Right lobe of liver (tissue), 6 donors: ENCODE data around the gene PLAC1. TPM values are rescaled to one million over a fixed set of nuclear protein-coding genes. Genes with fewer than 3 reads are reported as not detected.

ENCODE experiments used
- ATAC-seq, 4 donors: fragments of 200-7000 bp; cut with Tn5 transposase; one replicate each; pipeline ENCODE4 v1.9.1; 2020; ENCODE audit warnings: mild to moderate bottlenecking in 4 of 4, moderate library complexity in 4 of 4
- DNase-seq, 3 donors: peaks; one replicate each; pipeline ENCODE4 v3.0.0-alpha.2; 2020
- H3K27ac ChIP-seq, 3 donors: fragments of 200-600 bp; one replicate each; pipeline ENCODE4 v1.8.0; 2022
- H3K27me3 ChIP-seq, 2 donors: fragments of 200-600 bp; one replicate each; pipeline ENCODE4 v1.8.0; 2022
- H3K36me3 ChIP-seq, 4 donors: fragments of 200-600 bp; sonication (generic) in 1 of 4; one replicate each; pipeline versions ENCODE4 v1.5.1 to v1.8.0; 2017 to 2022; ENCODE audit warnings: control low read depth in 1 of 4
- H3K4me1 ChIP-seq, 4 donors: fragments of 200-600 bp; sonication (generic) in 1 of 4; one replicate each; pipeline versions ENCODE4 v1.5.1 to v1.8.0; 2017 to 2022; ENCODE audit warnings: control low read depth in 1 of 4
- H3K4me3 ChIP-seq, 3 donors: fragments of 200-600 bp; one replicate each; pipeline ENCODE4 v1.8.0; 2022
- H3K9me3 ChIP-seq, 4 donors: fragments of 200-600 bp; sonication (generic) in 1 of 4; one replicate each; pipeline versions ENCODE4 v1.5.1 to v1.8.0; 2017 to 2022; ENCODE audit warnings: control low read depth in 1 of 4
- CTCF ChIP-seq, 4 donors: fragments of 200-600 bp in 3 of 4; fragments of 450-650 bp in 1 of 4; IDR thresholded peaks; one replicate each; pipeline versions ENCODE4 v1.5.1 to v1.8.0; 2016 to 2022; ENCODE audit warnings: antibody characterized with exemption in 4 of 4, mild to moderate bottlenecking in 2 of 4
- POLR2A ChIP-seq: fragments of 450-650 bp; IDR thresholded peaks from one replicate; pipeline ENCODE4 v1.6.1; 2017; ENCODE audit warnings: antibody characterized with exemption, mild to moderate bottlenecking
- WGBS: methylation state at CpG from one replicate; pipeline ENCODE4 v1.1.6; 2018; ENCODE audit warnings: low coverage, low lambda C conversion rate; ENCODE audit not compliant: insufficient coverage; ENCODE audit errors: missing lambda C conversion rate; 5-methylcytosine and 5-hydroxymethylcytosine counted together
- intact Hi-C, 2 donors: fragments of 100-400 bp; cut with DNase I; formaldehyde crosslinking; loops; one replicate each; pipeline versions ENCODE4 v1.11.2 to v1.14.1; 2022
- total RNA-seq, 6 experiments: library from RNA; depleted of rRNA in 2 of 6; stranded (reverse); fragments of >200 nt in 2 of 6; fragmentation: NEBNext Ultra II Directional in 3 of 6; extraction: Animal tissue kit (Norgen Biotek cat#: 25700) in 3 of 6; gene quantifications; one replicate each; pipeline versions ENCODE4 v1.1.0 to v1.2.4, GENCODE V29; 2016 to 2023
- donor health status: DM: no; HTN: yes; CAD: no.
- donor health status: DM: no; HTN: no; CAD: no.
- donor health status: DM: no; HTN: no; CAD: no.
- donor health status: DM: no; HTN: yes; CAD: no.
- donor health status: DM: no; HTN: yes; CAD: no.

Gene PLAC1
- total RNA-seq, 6 experiments from 2014 or later, result not detected

GRCh38 chrX:134625315-134625718, 33.0 kb downstream of the PLAC1 start:
- Histone ChIP-seq H3K9me3 (no peaks in the 10 kb centered on the region), H3K27ac (no peak overlapping the region), H3K4me3 (no peak overlapping the region), H3K27me3 (no peaks in the 10 kb centered on the region), H3K36me3 (no peaks in the 10 kb centered on the region), H3K4me1 (no peaks in the 10 kb centered on the region)
- intact Hi-C loops, result no loop called here
- ATAC-seq (no peak), DNase-seq (no peak)
- WGBS, result 56% methylated on average over 1 of the region's 3 CpGs
- TF ChIP-seq CTCF (IDR thresholded peaks at IDR 0.05), result no peak
- TF ChIP-seq POLR2A, result no peak

DNA sequence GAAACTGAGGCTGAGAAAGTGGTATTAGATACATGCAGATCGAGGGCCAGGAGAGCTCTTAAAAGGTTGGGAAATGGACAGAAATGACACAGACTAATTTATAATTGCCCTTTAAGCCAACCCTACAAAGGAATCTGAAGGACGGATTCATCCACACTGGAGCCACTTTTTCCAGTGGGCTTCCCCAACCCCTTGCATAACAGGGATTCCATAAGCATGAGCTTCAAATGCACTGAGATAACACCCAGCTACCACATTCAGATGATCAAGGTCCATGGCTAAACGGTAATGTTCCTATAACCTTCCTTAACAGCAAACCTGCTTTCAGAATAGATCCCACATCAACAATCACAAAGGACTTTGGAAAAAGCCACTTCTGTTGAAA, 34.2 kb downstream of the PLAC1 start:
- H3K9me3 ChIP-seq, result no peaks in the 10 kb centered on the region
- WGBS, result 22% methylated on average over 3 of the region's 3 CpGs
- no peaks in the 10 kb centered on the region for H3K36me3 ChIP-seq
- ATAC-seq (no peak), DNase-seq (no peak)
- no peaks in the 10 kb centered on the region for H3K27me3 ChIP-seq
- no peak overlapping the region for H3K4me3 ChIP-seq
- H3K27ac ChIP-seq, result no peak overlapping the region
- no peaks in the 10 kb centered on the region for H3K4me1 ChIP-seq
- TF ChIP-seq POLR2A (no peak), CTCF (IDR thresholded peaks at IDR 0.05) (no peak)
- intact Hi-C loops, result no loop called here

DNA sequence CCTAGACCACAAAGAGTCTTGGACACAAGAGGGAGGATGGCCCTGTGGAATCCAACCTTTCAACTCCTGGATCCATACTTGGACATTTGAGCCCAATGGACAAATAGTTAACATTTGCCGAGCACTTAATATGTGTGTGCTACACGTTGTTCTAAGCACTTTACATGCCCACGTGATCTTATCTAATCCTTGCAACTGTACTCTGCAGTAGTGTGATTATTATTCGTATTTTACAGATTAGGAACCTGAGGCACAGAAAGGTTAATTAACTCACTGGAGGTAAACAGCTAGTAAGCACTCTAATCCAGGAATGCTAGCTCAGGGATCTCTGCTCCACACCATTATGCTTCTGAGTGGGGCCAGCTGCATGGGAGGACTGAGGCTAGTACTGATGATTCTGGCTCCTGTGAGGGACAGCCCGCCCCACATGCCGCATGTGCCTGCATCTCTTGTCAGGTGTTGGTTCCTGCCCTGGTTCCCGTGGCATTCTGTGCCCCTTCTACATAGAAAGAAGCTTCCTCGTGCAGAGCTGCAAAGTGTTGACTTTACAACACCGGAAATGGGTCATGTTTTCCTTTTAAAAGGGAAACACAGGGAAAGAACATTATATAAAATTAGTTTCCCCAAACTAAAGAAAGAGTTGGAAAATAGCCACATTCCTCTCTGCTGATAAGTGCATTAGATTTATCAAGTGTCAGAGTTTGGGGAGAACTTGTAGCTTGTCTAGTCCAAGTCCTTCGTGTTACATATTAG, 34.8 kb downstream of the PLAC1 start:
- no peak overlapping the region for H3K4me3 ChIP-seq
- intact Hi-C loops, result no loop called here
- DNase-seq (no peak), ATAC-seq (no peak)
- H3K36me3 ChIP-seq, result no peaks in the 10 kb centered on the region
- WGBS, result 21% methylated on average over 7 of the region's 10 CpGs
- H3K27ac ChIP-seq, result no peak overlapping the region
- TF ChIP-seq CTCF (IDR thresholded peaks at IDR 0.05) (no peak), POLR2A (no peak)
- H3K4me1 ChIP-seq, result no peaks in the 10 kb centered on the region
- no peaks in the 10 kb centered on the region for H3K9me3 ChIP-seq
- H3K27me3 ChIP-seq, result no peaks in the 10 kb centered on the region

- H3K27ac ChIP-seq, result no peak overlapping the region
- TF ChIP-seq POLR2A (no peak), CTCF (IDR thresholded peaks at IDR 0.05) (no peak)
- no peaks in the 10 kb centered on the region for H3K36me3 ChIP-seq
- intact Hi-C loops, result no loop called here
- WGBS, result 31% methylated on average over 2 of the region's 2 CpGs
- no peaks in the 10 kb centered on the region for H3K4me1 ChIP-seq
- no peak for ATAC-seq
- H3K4me3 ChIP-seq, result no peak overlapping the region
- H3K27me3 ChIP-seq, result no peaks in the 10 kb centered on the region
- DNase-seq, result no peak
- H3K9me3 ChIP-seq, result no peaks in the 10 kb centered on the region
Observed at GRCh38 chrX:134622813-134623185, 35.5 kb downstream of the PLAC1 start.
